ENCODE results near the gene STRADB.
"Not testable (repeated sequence)": the region's sequence is repeated elsewhere in the genome, so short reads cannot be mapped to it uniquely, and the experiment has no call there.

STRADB gene

DNA sequence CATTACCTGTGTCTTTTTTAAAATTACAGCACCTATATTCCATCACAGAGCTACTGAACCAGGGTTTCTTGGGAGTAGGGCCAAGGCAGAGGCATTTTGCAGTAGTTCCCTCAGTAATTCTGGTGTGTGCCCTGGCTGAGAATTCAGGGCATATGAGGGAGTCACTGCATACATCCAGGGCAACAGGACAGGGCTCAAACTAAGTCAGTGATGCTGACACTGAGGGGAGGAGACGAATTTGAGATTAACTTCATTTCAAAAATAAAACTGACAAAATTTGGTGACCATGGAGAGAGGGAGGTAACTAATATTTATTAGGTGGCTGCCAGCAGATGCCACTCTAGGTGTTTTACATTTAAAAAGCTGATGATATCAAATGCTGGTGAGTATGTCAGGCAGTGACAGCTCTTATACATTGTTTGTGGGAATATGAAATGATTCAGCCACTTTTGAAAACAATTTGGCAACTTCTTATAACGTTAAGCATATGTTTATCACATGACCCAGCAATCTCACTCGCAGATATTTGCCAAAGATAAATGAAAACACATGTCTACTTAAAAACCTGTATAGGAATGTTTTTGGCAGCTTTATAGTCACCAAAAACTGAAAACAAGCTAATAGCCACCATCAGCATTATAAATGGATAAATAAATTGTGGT, 20.3 kb downstream of the STRADB start:
- Mint-ChIP-seq H3K27ac (no peak overlapping the region), H3K4me1 (peaks cover 11% of the 10 kb centered on the region), H3K27me3 (no peaks in the 10 kb centered on the region), H3K9me3 (no peaks in the 10 kb centered on the region), H3K4me3 (no peak overlapping the region)
- no peak for ATAC-seq
- no peak for DNase-seq

DNA sequence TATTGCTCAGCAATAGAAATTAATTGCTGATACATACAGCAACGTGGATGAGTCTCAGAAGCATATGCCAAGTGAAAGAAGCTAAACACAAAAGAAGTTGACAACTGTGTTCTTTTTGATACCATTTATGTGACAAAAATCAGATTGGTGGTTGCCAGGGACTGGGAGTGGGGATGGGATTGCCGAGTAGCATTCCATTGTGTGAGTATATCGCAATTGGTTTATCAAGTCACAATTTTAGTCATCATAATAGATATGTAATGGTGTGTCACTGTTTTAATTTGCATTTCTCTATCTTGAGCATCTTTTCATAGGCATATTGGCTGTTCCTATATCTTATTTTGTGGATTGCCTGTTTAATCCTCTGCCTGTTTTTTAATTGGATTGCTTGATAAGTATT, 20.9 kb downstream of the STRADB start:
- DNase-seq (no peak), ATAC-seq (no peak)
- H3K27me3 Mint-ChIP-seq = no peaks in the 10 kb centered on the region
- no peak overlapping the region for H3K4me3 Mint-ChIP-seq
- H3K9me3 Mint-ChIP-seq = no peaks in the 10 kb centered on the region
- no peak overlapping the region for H3K27ac Mint-ChIP-seq
- peaks cover 10% of the 10 kb centered on the region for H3K4me1 Mint-ChIP-seq

DNA sequence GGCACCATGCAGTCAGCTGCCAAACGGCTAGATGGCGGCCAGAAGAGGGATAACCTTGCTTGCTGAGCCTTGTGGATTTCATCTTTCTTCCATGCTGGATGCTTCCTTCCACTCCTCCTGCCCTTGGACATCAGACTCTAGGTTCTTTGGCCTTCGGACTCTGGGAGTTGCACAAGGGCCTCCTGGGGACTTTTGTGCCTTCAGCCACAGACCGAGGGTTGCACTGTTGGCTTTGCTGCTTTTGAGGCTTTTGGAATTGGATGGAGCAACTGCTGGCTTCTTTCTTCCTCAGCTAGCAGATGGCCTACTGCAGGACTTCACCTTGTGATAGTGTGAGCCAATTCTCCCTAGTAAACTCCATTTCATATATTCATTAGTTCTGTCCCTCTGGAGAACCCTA, 31.0 kb downstream of the STRADB start:
- Mint-ChIP-seq H3K4me1 (no peaks in the 10 kb centered on the region), H3K4me3 (no peak overlapping the region), H3K27me3 (no peaks in the 10 kb centered on the region)

DNA sequence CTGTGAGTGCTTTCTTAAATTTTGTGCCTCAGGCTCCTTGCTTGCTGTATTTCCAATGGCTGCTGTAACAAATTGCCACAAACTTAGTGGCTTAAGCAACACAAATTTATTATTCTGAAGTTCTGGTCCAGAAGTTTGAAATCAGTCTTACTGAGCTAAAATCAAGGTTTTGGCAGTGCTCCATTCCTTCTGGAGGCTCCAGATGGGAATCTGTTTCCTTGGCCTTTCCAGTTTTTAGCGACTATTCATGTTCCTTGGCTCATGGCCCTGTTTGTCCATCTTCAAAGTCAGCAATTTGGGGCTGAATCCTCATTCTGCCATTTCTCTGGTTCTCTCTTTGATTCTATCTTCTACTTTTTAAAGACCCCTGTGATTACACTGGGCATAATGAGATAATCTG, 31.8 kb downstream of the STRADB start:
- Mint-ChIP-seq H3K27me3 (no peaks in the 10 kb centered on the region), H3K9me3 (peaks cover 0 to 5% of the 10 kb centered on the region in 2 donors), H3K4me1 (no peaks in the 10 kb centered on the region), H3K27ac (no peak overlapping the region), H3K4me3 (no peak overlapping the region)
- DNase-seq = no peak
- ATAC-seq = no peak

More for the DNA sequence above, 31.0 kb downstream of the STRADB start:
- ATAC-seq = no peak
- H3K27ac Mint-ChIP-seq = no peak overlapping the region
- H3K9me3 Mint-ChIP-seq = peaks cover 0 to 5% of the 10 kb centered on the region in 2 donors
- no peak for DNase-seq

DNA sequence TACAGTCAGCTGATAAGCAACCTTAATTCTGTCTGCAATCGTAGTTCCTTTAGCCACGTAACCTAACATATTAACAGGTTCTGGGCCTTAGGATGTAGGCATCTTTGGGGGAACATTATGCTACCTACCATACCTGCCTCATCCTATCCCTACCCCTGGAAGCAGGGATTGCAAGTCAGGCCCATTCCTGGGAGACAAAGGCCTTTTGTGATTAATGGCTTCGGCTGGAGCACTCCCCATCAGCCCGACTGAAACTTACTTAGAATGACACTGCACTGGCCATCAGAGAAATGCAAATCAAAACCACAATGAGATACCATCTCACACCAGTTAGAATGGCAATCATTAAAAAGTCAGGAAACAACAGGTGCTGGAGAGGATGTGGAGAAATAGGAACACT, 32.2 kb downstream of the STRADB start:
- not testable (repeated sequence) for H3K4me3 Mint-ChIP-seq, H3K27me3 Mint-ChIP-seq, ATAC-seq, H3K9me3 Mint-ChIP-seq, DNase-seq, H3K27ac Mint-ChIP-seq, H3K4me1 Mint-ChIP-seq

DNA sequence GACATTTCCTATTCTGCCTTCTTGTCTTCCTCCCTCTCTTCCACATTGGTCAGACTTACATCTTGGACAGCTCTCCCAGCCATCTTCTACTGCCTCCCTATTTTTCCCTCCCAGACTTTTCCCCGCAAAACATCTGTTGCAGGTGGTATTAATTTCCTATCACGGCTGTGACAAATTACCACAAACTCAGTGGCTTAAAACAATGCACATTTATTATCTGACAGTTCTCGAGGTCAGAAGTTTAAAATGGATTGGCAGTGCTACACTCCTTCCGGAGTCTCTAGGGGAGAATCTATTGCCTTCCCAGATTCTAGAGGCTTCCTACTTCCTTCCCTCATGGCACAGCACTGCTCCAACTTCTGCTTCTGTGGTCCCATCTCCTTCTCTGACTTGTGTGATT, 33.3 kb downstream of the STRADB start:
- H3K27me3 Mint-ChIP-seq = no peaks in the 10 kb centered on the region
- ATAC-seq = no peak
- no peak overlapping the region for H3K27ac Mint-ChIP-seq
- no peaks in the 10 kb centered on the region for H3K4me1 Mint-ChIP-seq
- no peak overlapping the region for H3K4me3 Mint-ChIP-seq
- DNase-seq = no peak
- peaks cover 0 to 5% of the 10 kb centered on the region in 2 donors for H3K9me3 Mint-ChIP-seq

DNA sequence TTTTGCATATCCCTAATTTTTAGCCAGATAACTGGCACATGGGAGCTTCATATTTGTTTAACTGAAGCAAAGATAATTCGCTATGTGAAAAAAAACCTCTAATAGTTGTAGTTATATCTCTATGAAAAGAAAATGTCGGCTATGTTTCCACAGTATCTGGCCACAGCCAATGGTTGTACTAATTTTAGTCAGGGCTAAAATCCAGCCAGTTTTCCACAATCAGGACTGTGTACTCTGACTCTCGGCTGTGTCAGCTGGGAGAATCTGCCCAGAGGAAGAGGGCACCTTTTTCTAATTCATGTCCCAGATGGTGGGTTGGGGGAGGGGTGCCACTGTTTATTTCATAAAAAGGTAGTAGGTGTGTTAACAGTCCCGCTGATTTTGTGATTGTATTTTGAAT, 38.8 kb downstream of the STRADB start:
- no peaks in the 10 kb centered on the region for H3K4me1 Mint-ChIP-seq
- no peak overlapping the region for H3K4me3 Mint-ChIP-seq
- DNase-seq (no peak), ATAC-seq (no peak)
- no peak overlapping the region for H3K27ac Mint-ChIP-seq
- no peaks in the 10 kb centered on the region for H3K27me3 Mint-ChIP-seq
- H3K9me3 Mint-ChIP-seq = no peaks in the 10 kb centered on the region

DNA sequence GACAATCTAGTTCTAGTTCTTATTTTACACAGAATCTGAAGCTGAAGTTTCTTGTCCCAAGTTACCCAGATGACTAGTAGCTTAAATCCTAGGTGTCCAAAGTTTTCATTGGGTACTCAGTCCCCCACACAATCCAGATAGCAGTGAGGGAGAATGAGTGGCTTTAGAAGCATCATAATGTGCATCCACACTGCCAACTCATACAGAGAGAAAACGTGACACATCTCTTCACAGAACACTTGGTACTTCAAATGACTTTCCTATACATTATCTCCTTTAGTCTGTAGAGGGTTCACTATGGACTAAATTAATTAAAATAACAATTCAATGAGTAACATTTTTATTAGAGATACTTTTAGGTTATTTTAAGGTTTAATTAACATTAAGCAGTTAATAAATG, 45.2 kb downstream of the STRADB start:
- Mint-ChIP-seq H3K27me3 (no peaks in the 10 kb centered on the region), H3K4me3 (no peak overlapping the region), H3K27ac (no peak overlapping the region), H3K9me3 (no peaks in the 10 kb centered on the region), H3K4me1 (no peaks in the 10 kb centered on the region)
- DNase-seq (no peak), ATAC-seq (no peak)

DNA sequence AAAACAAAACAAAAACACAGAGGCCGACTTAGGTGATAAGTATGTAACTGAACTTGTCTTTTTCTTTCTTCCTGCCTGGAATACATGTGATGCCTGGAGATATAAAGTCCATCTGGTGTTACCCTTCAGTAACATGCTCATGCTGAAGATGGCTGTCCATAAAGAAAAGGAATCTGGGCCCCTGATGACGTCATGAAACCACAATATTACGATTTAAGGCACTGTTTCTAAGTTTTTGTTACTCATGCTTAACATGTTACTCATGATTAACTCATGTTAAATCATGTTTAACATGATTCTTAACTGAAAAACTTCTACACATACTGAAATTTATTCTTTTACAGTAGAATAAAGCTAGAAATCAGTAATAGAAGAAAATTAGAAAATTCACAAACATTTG, 49.0 kb downstream of the STRADB start:
- Mint-ChIP-seq H3K27me3 (no peaks in the 10 kb centered on the region), H3K9me3 (peaks cover 14 to 21% of the 10 kb centered on the region in 2 donors), H3K4me3 (no peak overlapping the region), H3K4me1 (no peaks in the 10 kb centered on the region), H3K27ac (peak overlapping the region in 1 of 2 donors; percentile 41)
- DNase-seq (no peak), ATAC-seq (no peak)

DNA sequence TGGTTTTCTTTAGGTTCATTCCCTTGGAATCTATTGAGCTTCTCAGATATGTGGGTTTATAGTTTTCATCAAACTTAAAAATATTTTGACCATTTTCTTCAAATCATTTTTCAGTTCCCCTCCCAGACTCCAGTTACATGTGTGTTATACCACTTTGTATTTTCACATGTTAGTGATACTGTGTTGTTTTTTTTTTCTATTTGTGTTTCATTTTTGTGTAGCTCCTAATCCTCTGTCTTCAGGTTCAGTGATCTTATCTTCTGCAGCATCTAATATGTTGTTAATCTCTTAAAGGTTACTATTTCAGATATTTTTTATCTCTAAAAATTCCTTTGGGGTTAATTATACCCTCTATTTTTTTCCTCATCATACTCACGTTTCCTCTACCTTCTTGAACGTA, 51.2 kb downstream of the STRADB start:
- Mint-ChIP-seq H3K27me3 (no peaks in the 10 kb centered on the region), H3K4me3 (no peak overlapping the region), H3K4me1 (no peaks in the 10 kb centered on the region), H3K27ac (no peak overlapping the region), H3K9me3 (peaks cover 17 to 25% of the 10 kb centered on the region in 2 donors)
- DNase-seq = no peak
- ATAC-seq = no peak

DNA sequence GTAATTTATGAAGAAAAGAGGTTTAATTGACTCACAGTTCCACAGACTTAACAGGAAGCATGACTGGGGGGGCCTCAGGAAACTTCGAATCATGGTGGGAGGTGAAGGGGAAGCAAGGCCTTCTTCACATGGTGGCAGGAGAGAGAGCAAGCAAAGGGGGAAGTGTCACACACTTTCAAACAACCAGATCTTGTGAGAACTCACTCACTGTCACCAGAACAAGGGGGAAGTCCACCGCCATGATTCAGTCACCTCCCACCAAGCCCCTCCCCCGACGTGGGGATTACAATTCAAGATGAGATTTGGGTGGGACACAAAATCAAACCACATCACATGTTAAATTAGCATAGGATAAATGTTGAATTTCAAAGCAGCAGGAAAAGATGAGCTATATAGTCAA, 56.2 kb downstream of the STRADB start:
- DNase-seq (no peak), ATAC-seq (no peak)
- Mint-ChIP-seq H3K9me3 (peaks cover 18 to 24% of the 10 kb centered on the region in 2 donors), H3K4me3 (no peak overlapping the region), H3K4me1 (no peaks in the 10 kb centered on the region), H3K27ac (no peak overlapping the region), H3K27me3 (no peaks in the 10 kb centered on the region)

DNA sequence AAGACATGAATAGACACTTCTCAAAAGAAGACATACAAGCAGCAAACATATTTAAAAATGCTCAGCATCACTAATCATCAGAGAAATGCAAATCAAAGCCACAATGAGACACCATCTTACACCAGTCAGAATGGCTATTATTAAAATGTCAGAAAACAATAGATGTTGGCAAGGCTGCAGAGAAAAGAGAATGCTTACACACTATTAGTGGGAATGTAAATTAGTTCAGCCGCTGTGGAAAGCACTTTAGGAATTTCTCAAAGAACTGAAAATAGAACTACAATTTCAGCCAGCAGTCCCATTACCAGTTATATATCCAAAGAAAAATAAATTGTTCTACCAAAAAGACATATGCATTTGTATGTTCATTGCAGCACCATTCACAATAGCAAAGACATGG, 61.7 kb downstream of the STRADB start:
- Mint-ChIP-seq H3K4me1 (no peaks in the 10 kb centered on the region), H3K4me3 (no peak overlapping the region), H3K9me3 (peaks cover 0 to 4% of the 10 kb centered on the region in 2 donors), H3K27ac (no peak overlapping the region), H3K27me3 (no peaks in the 10 kb centered on the region)
- DNase-seq = no peak
- ATAC-seq = no peak

DNA sequence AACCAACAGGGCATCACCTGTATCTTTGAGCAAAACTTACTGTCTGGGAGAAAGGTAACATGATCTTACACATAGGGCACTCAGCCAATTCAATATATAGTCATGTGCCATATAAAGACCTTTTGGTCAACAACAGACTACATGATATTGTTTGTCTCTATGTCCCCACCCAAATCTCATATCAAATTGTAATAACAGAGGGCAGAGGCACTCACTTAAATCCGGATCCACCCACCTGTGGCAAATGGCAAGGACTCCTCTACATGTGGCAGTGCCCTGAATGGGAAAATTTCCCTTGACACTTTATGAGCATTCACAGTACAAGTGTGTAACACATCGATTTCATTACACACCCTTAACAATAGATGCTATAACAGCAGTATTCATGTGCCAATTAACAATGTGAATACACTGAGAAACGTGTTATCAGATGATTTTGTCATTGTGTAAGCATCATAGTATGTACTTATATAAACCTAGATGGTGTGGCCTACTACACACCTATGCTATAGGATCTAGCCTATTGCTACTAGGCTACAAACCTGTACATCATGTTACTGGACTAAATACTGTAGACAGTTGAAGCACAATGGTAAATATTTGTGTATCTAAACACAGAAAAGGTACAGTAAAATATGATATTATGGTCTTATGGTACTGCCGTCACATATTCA, 64.2 kb downstream of the STRADB start:
- H3K27ac Mint-ChIP-seq = no peak overlapping the region
- ATAC-seq = no peak
- H3K4me3 Mint-ChIP-seq = no peak overlapping the region

DNA sequence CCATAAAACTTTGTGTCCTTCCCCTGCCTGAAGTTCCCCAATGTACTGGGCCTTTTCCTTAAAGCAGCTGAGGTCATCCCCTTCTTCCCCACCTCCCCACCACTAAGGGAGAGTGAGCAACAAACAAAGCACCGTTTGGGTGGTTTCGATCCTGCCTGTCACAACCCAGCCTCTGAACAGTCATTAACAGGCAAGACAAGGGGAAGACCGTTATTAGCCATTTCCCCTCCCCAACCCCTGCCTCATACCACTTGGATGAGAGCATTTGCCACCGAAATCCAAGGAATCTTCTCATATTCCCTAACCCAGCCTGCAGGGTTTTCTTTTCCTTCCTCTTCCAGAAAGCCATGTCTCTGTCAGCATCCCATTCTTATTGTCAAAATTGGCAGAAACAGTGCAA, 65.6 kb downstream of the STRADB start:
- Mint-ChIP-seq H3K27me3 (no peaks in the 10 kb centered on the region), H3K4me1 (no peaks in the 10 kb centered on the region), H3K4me3 (no peak overlapping the region), H3K27ac (no peak overlapping the region), H3K9me3 (peaks cover 31 to 34% of the 10 kb centered on the region in 2 donors)
- ATAC-seq (no peak), DNase-seq (no peak)

More for the DNA sequence above, 64.2 kb downstream of the STRADB start:
- H3K4me1 Mint-ChIP-seq = no peaks in the 10 kb centered on the region
- peaks cover 18 to 20% of the 10 kb centered on the region in 2 donors for H3K9me3 Mint-ChIP-seq
- H3K27me3 Mint-ChIP-seq = no peaks in the 10 kb centered on the region
- no peak for DNase-seq

DNA sequence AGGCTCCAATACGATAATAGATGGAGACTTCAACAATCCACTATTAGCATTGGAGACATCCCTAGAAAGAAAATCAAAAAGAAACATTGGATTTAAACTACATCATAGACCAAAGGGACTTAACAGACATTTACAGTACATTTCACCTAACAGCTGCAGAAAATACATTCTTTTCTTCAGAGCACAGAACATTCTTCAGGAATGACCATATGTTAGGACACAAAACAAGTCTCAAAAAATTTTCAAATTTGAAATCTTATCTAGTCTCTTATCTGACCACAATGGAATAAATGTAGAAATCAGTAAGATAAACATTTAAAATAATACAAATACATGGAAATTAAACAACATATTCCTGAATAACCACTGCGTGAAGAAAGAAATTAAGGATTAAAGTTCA, 68.7 kb downstream of the STRADB start:
- Mint-ChIP-seq H3K27ac (no peak overlapping the region), H3K4me3 (no peak overlapping the region), H3K4me1 (peaks cover 9% of the 10 kb centered on the region), H3K9me3 (peaks cover 54 to 65% of the 10 kb centered on the region in 2 donors), H3K27me3 (no peaks in the 10 kb centered on the region)
- DNase-seq (no peak), ATAC-seq (no peak)

DNA sequence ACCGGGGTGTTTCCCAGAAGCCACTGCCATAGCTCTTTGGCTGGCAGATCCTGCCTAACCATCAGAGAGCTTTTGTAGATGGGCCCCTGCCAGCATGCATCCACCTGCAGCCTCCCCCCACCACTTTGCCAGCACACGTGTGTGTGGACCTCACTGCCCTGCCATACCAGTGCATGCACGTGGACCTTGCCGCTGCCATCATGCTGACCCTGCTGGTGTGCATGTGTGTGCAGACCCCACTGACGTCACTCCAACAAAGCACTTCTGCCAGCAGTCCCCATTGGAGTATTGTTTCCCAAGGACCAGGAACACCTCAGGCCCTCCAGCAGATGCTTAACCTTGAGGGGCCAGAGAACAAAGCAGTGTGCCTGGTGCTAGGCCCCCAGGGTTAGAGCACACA, 71.4 kb downstream of the STRADB start:
- ATAC-seq (no peak), DNase-seq (no peak)
- Mint-ChIP-seq H3K4me1 (peaks cover 29% of the 10 kb centered on the region), H3K27ac (no peak overlapping the region), H3K9me3 (peaks cover 66 to 93% of the 10 kb centered on the region in 2 donors), H3K27me3 (no peaks in the 10 kb centered on the region), H3K4me3 (no peak overlapping the region)

DNA sequence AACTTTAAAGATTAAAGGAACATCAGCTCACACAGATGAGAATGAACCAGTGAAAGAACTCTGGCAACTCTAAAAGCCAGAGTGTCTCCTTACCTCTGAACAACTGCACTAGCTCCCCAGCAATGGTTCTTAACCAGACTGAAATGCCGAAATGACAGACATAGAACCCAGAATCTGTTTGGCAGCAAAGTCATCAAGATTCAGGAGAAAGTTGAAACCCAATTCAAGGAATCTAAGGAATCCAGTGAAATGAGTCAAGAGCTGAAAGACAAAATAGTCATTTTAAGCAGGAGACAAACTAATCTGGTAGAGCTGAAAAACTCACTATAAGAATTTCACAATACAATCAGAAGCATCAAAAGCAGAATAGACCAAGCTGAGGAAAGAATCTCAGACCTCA, 72.0 kb downstream of the STRADB start:
- no peak overlapping the region for H3K4me3 Mint-ChIP-seq
- H3K9me3 Mint-ChIP-seq = peaks cover 69 to 98% of the 10 kb centered on the region in 2 donors
- DNase-seq (no peak), ATAC-seq (no peak)
- H3K27ac Mint-ChIP-seq = no peak overlapping the region
- peaks cover 30% of the 10 kb centered on the region for H3K4me1 Mint-ChIP-seq
- no peaks in the 10 kb centered on the region for H3K27me3 Mint-ChIP-seq
